A549 (cell line): Measurements from ENCODE around the gene ST6GAL1. TPM values are rescaled to one million over a fixed set of nuclear protein-coding genes. Genes with fewer than 3 reads are reported as not detected.

Experiments
- ATAC-seq, 2 experiments: fragments of 200-7000 bp in 1 of 2; fragments of >200 bp in 1 of 2; cut with Nextera tagmentation in 1 of 2; cut with Tn5 transposase in 1 of 2; 3 replicates each; pipeline versions ENCODE4 v1.8.0 to v1.9.1; 2018 to 2020; ENCODE audit warnings: mild to moderate bottlenecking in 1 of 2, moderate library complexity in 1 of 2
- CTCF ChIA-PET: fragments of 300-600 bp; sonication (Branson Sonifier 250); formaldehyde crosslinking; extraction: SDS; loops from one replicate; lab custom pipeline; 2021; ENCODE audit warnings: antibody characterized with exemption, inconsistent platforms; lab: Yijun Ruan, JAX
- POLR2A ChIA-PET: fragments of 350-600 bp; formaldehyde crosslinking; extraction: SDS; loops from one replicate; lab custom pipeline; 2021; ENCODE audit warnings: antibody characterized with exemption, inconsistent platforms; lab: Yijun Ruan, JAX
- DNase-seq, 2 experiments: peaks; one replicate each; pipeline versions ENCODE4 v3.0.0 to v3.0.0-alpha.2; 2011 to 2016; ENCODE audit warnings: low read depth in 1 of 2, low spot score in 1 of 2
- FAIRE-seq: peaks from 2 replicates; lab custom pipeline; 2011; peaks lifted over from hg19 to GRCh38; lab: Jason Lieb, UNC
- H3K27ac ChIP-seq, 2 experiments: fragments of >200 bp; sonication (Bioruptor Twin); formaldehyde crosslinking; 3 replicates each; pipeline ENCODE4 v1.5.1; 2016 to 2017
- H3K4me1 ChIP-seq: fragments of >200 bp; sonication (Bioruptor Twin); formaldehyde crosslinking; 3 replicates; pipeline ENCODE4 v1.6.1; 2016
- H3K4me2 ChIP-seq: fragments of >200 bp; sonication (Bioruptor Twin); formaldehyde crosslinking; 3 replicates; pipeline ENCODE4 v1.6.1; 2016
- H3K4me3 ChIP-seq: fragments of >200 bp; sonication (Bioruptor Twin); formaldehyde crosslinking; 3 replicates; pipeline ENCODE4 v1.5.1; 2016
- H3K9me3 ChIP-seq: fragments of >200 bp; sonication (Bioruptor Twin); formaldehyde crosslinking; 3 replicates; pipeline ENCODE4 v1.6.1; 2016
- ATOH8 ChIP-seq: fragments of 250-450 bp; sonication (Bioruptor Pico); IDR thresholded peaks from 2 replicates; pipeline ENCODE4 v1.5.0; 2020; ENCODE audit warnings: low read depth, mild to moderate bottlenecking, moderate library complexity
- CBX2 ChIP-seq: fragments of 200-600 bp; sonication (generic); IDR thresholded peaks from 2 replicates; pipeline ENCODE4 v1.6.1; 2016; ENCODE audit warnings: low read depth, mild to moderate bottlenecking, borderline replicate concordance
- CHD4 ChIP-seq: fragments of 200-600 bp; sonication (generic); IDR thresholded peaks from 2 replicates; pipeline ENCODE4 v1.6.1; 2016; ENCODE audit warnings: antibody characterized with exemption, mild to moderate bottlenecking, borderline replicate concordance
- EHMT2 ChIP-seq: fragments of 200-600 bp; sonication (generic); IDR thresholded peaks from 2 replicates; pipeline ENCODE4 v1.6.1; 2016; ENCODE audit warnings: antibody characterized with exemption, low read depth, mild to moderate bottlenecking, moderate library complexity
- EP300 ChIP-seq, 2 experiments: fragments of >200 bp; sonication (Bioruptor Twin); formaldehyde crosslinking; IDR thresholded peaks; 2 replicates in 1 of 2; 3 replicates in 1 of 2; pipeline ENCODE4 v1.6.1; 2016 to 2017
- ESRRA ChIP-seq: fragments of 150-350 bp; IDR thresholded peaks from 2 replicates; pipeline ENCODE4 v1.6.1; 2014; ENCODE audit warnings: mild to moderate bottlenecking, low read length, borderline replicate concordance
- FOSB ChIP-seq: fragments of 250-450 bp; sonication (Bioruptor Pico); IDR thresholded peaks from 2 replicates; pipeline ENCODE4 v1.5.0; 2020; ENCODE audit warnings: mild to moderate bottlenecking, moderate library complexity
- FOSL2 ChIP-seq, 2 experiments: fragments of 450-650 bp in 1 of 2; fragments of >200 bp in 1 of 2; sonication (Bioruptor Twin) in 1 of 2; formaldehyde crosslinking; IDR thresholded peaks; 2 replicates each; pipeline versions ENCODE4 v1.5.0 to v1.6.1; 2016 to 2020; ENCODE audit warnings: mild to moderate bottlenecking in 1 of 2, moderate library complexity in 1 of 2
- FOXS1 ChIP-seq: fragments of 250-450 bp; sonication (Bioruptor Pico); IDR thresholded peaks from 2 replicates; pipeline ENCODE4 v1.5.0; 2020; ENCODE audit warnings: mild to moderate bottlenecking, moderate library complexity
- GATA3 ChIP-seq: IDR thresholded peaks from 2 replicates; pipeline ENCODE4 v1.6.1; 2012; ENCODE audit warnings: borderline replicate concordance
- HMGXB4 ChIP-seq: fragments of 250-450 bp; sonication (Bioruptor Pico); IDR thresholded peaks from 2 replicates; pipeline ENCODE4 v1.5.0; 2021; ENCODE audit warnings: mild to moderate bottlenecking, moderate library complexity, borderline replicate concordance
- JUNB ChIP-seq: fragments of >200 bp; sonication (Bioruptor Twin); formaldehyde crosslinking; IDR thresholded peaks from 2 replicates; pipeline ENCODE4 v1.6.1; 2016
- NFE2L2 ChIP-seq: fragments of 150-350 bp; conservative IDR thresholded peaks from 2 replicates; pipeline ENCODE4 v1.6.1; 2014; ENCODE audit warnings: low read length
- NPAS2 ChIP-seq: fragments of 250-450 bp; sonication (Bioruptor Pico); IDR thresholded peaks from 2 replicates; pipeline ENCODE4 v1.8.0; 2022; ENCODE audit warnings: mild to moderate bottlenecking, moderate library complexity, borderline replicate concordance
- NR3C1 ChIP-seq: fragments of >200 bp; sonication (Bioruptor Twin); formaldehyde crosslinking; IDR thresholded peaks from 3 replicates; pipeline ENCODE4 v1.6.1; 2017
- PHF8 ChIP-seq: fragments of 200-600 bp; sonication (generic); IDR thresholded peaks from 2 replicates; pipeline ENCODE4 v1.6.1; 2016; ENCODE audit warnings: low read depth, mild to moderate bottlenecking, antibody characterized with exemption, moderate library complexity, borderline replicate concordance
- POLR2A ChIP-seq: IDR thresholded peaks from 2 replicates; pipeline ENCODE4 v1.6.1; 2012; ENCODE audit warnings: mild to moderate bottlenecking, low read length
- POLR2AphosphoS2 ChIP-seq: conservative IDR thresholded peaks from 2 replicates; pipeline ENCODE4 v1.6.1; 2012; ENCODE audit warnings: low read length, improper control_type of control experiment, inconsistent platforms
- RAD21 ChIP-seq, 2 experiments: fragments of >200 bp in 1 of 2; sonication (Bioruptor Twin) in 1 of 2; formaldehyde crosslinking in 1 of 2; IDR thresholded peaks in 1 of 2; conservative IDR thresholded peaks in 1 of 2; 2 replicates in 1 of 2; 3 replicates in 1 of 2; pipeline ENCODE4 v1.6.1; 2012 to 2018; ENCODE audit warnings: inconsistent platforms in 1 of 2
- RCOR1 ChIP-seq: fragments of 150-350 bp; IDR thresholded peaks from 2 replicates; pipeline ENCODE4 v1.6.1; 2014; ENCODE audit warnings: antibody characterized with exemption, low read length, low read depth
- RFX5 ChIP-seq: fragments of 450-650 bp; IDR thresholded peaks from 2 replicates; pipeline ENCODE4 v1.7.1; 2014; ENCODE audit warnings: antibody characterized with exemption, mild to moderate bottlenecking, moderate library complexity
- TFCP2L1 ChIP-seq: fragments of 250-450 bp; sonication (Bioruptor Pico); IDR thresholded peaks from 2 replicates; pipeline ENCODE4 v1.5.0; 2021; ENCODE audit warnings: mild to moderate bottlenecking
- TP53 ChIP-seq: fragments of 250-450 bp; sonication (Bioruptor Pico); IDR thresholded peaks from 2 replicates; pipeline ENCODE4 v1.5.0; 2021; ENCODE audit warnings: mild to moderate bottlenecking, moderate library complexity
- ZC3H11A ChIP-seq: fragments of 450-650 bp; IDR thresholded peaks from 2 replicates; pipeline ENCODE4 v1.6.1; 2014; ENCODE audit warnings: antibody characterized with exemption, mild to moderate bottlenecking
- ZFP36 ChIP-seq: fragments of 450-650 bp; IDR thresholded peaks from 2 replicates; pipeline ENCODE4 v1.6.1; 2014; ENCODE audit warnings: borderline replicate concordance; ENCODE audit not compliant: partially characterized antibody
- ZNF302 ChIP-seq: fragments of 250-450 bp; sonication (Bioruptor Pico); IDR thresholded peaks from 2 replicates; pipeline ENCODE4 v1.9.0; 2021; ENCODE audit warnings: inconsistent platforms, mild to moderate bottlenecking, moderate library complexity
- ZSCAN20 ChIP-seq: fragments of 250-450 bp; sonication (Bioruptor Pico); IDR thresholded peaks from 2 replicates; pipeline ENCODE4 v1.8.0; 2022; ENCODE audit warnings: mild to moderate bottlenecking, moderate library complexity
- WGBS: methylation state at CpG from one replicate; pipeline ENCODE4 v1.1.6; 2017; ENCODE audit errors: missing lambda C conversion rate; 5-methylcytosine and 5-hydroxymethylcytosine counted together
- polyA plus RNA-seq, 4 experiments: library from polyadenylated mRNA; depleted of rRNA in 3 of 4; stranded (reverse); fragments of >200 nt; fragmentation: RNase III in 1 of 4; extraction: RNeasy Plus Mini Kit Qiagen cat#74134 plus additional on column Dnase treatment in 1 of 4; gene quantifications; 2 replicates in 3 of 4; 3 replicates in 1 of 4; pipeline ENCODE4 v1.2.3, GENCODE V29; 2011 to 2017
- TF ChIP-seq, protein P1 (sequence below): fragments of >200 bp; sonication (Bioruptor Twin); formaldehyde crosslinking; IDR thresholded peaks from 3 replicates; pipeline ENCODE4 v1.6.1; 2016
- TF ChIP-seq, protein P2 (sequence below): fragments of 200-600 bp; sonication (generic); IDR thresholded peaks from 2 replicates; pipeline ENCODE4 v1.6.1; 2016; ENCODE audit warnings: antibody characterized with exemption, mild to moderate bottlenecking, moderate library complexity

ST6GAL1 gene
- polyA plus RNA-seq, 2 of the 4 experiments (the other 2 are of a cell fraction): 3.9 to 6.5 TPM

DNA sequence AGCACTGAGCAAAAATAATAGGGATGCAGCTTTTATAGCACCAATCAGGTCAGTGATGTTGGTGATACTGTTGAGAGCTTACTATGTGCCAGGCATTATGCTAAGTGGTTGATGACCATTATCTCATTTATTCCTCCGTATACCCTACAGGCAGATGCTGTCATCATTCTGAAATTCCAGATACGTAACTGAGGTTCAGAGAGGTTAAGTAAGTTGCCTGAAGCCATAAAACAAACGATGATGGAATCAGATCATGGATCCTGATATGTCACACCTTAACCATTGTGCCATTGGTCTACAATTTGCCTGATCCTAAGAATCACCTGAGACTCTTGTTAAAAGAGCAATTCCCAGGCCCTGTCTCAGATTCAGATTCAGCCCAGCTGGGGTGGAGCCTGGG, 49.5 kb downstream of the ST6GAL1 start:
- WGBS: 72% methylated on average over 3 of the region's 3 CpGs
- no peak for FAIRE-seq
- peaks cover 8% of the 10 kb centered on the region for H3K4me1 ChIP-seq
- CTCF ChIA-PET: interaction anchor here (0.6 to 1.2 kb wide), 3 partner anchors 9 to 241 kb away, joined by 3 read pairs; no protein-coding TSS in a partner anchor
- H3K9me3 ChIP-seq: no peaks in the 10 kb centered on the region
- TF ChIP-seq CHD4 (no peak), FOSB (CRISPR knock-in tag) (no peak), JUNB (no peak), NFE2L2 (no peak), NR3C1 (no peak), FOSL2 (IDR thresholded peaks at IDR 0.05) (no peak), FOSL2 (CRISPR knock-in tag; IDR thresholded peaks at IDR 0.05) (no peak), EHMT2 (no peak), RAD21 (conservative IDR thresholded peaks at IDR 0.05 in 1 of 2, IDR thresholded peaks at IDR 0.05 in 1 of 2) (no peak), NPAS2 (no peak), POLR2AphosphoS2 (no peak), POLR2A (no peak), ZSCAN20 (CRISPR knock-in tag) (no peak), EP300 (IDR thresholded peaks at IDR 0.05) (no peak), FOXS1 (no peak), ATOH8 (CRISPR knock-in tag) (no peak)
- TF ChIP-seq, protein P1, sequence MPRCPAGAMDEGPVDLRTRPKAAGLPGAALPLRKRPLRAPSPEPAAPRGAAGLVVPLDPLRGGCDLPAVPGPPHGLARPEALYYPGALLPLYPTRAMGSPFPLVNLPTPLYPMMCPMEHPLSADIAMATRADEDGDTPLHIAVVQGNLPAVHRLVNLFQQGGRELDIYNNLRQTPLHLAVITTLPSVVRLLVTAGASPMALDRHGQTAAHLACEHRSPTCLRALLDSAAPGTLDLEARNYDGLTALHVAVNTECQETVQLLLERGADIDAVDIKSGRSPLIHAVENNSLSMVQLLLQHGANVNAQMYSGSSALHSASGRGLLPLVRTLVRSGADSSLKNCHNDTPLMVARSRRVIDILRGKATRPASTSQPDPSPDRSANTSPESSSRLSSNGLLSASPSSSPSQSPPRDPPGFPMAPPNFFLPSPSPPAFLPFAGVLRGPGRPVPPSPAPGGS: no peak
- TF ChIP-seq, protein P2, sequence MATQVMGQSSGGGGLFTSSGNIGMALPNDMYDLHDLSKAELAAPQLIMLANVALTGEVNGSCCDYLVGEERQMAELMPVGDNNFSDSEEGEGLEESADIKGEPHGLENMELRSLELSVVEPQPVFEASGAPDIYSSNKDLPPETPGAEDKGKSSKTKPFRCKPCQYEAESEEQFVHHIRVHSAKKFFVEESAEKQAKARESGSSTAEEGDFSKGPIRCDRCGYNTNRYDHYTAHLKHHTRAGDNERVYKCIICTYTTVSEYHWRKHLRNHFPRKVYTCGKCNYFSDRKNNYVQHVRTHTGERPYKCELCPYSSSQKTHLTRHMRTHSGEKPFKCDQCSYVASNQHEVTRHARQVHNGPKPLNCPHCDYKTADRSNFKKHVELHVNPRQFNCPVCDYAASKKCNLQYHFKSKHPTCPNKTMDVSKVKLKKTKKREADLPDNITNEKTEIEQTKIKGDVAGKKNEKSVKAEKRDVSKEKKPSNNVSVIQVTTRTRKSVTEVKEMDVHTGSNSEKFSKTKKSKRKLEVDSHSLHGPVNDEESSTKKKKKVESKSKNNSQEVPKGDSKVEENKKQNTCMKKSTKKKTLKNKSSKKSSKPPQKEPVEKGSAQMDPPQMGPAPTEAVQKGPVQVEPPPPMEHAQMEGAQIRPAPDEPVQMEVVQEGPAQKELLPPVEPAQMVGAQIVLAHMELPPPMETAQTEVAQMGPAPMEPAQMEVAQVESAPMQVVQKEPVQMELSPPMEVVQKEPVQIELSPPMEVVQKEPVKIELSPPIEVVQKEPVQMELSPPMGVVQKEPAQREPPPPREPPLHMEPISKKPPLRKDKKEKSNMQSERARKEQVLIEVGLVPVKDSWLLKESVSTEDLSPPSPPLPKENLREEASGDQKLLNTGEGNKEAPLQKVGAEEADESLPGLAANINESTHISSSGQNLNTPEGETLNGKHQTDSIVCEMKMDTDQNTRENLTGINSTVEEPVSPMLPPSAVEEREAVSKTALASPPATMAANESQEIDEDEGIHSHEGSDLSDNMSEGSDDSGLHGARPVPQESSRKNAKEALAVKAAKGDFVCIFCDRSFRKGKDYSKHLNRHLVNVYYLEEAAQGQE: no peak
- TF ChIP-seq, all 56 proteins: peak for 0
- Histone ChIP-seq H3K27ac (no peak overlapping the region), H3K4me3 (no peak overlapping the region), H3K4me2 (no peak overlapping the region)
- no peak for ATAC-seq
- DNase-seq: no peak
- POLR2A ChIA-PET: no interaction called here

GRCh38 chr3:186980989-186981388, 50.7 kb downstream of the ST6GAL1 start:
- H3K27ac ChIP-seq: no peak overlapping the region
- no peak for ATAC-seq
- 27% methylated on average over 2 of the region's 2 CpGs for WGBS
- no peak overlapping the region for H3K4me2 ChIP-seq
- TF ChIP-seq ZC3H11A (no peak), FOSB (CRISPR knock-in tag) (no peak), TP53 (no peak), HMGXB4 (no peak), ESRRA (no peak), FOSL2 (IDR thresholded peaks at IDR 0.05) (no peak), FOSL2 (CRISPR knock-in tag; IDR thresholded peaks at IDR 0.05) (no peak), CHD4 (no peak), EP300 (IDR thresholded peaks at IDR 0.05) (no peak), ZFP36 (no peak), GATA3 (no peak), TFCP2L1 (CRISPR knock-in tag) (no peak), RAD21 (conservative IDR thresholded peaks at IDR 0.05 in 1 of 2, IDR thresholded peaks at IDR 0.05 in 1 of 2) (no peak), POLR2AphosphoS2 (no peak), RCOR1 (no peak), CBX2 (no peak), RFX5 (no peak), PHF8 (no peak), ZNF302 (CRISPR knock-in tag) (no peak)
- TF ChIP-seq, protein P1: no peak
- H3K4me3 ChIP-seq: no peak overlapping the region
- ChIA-PET CTCF (interaction anchor here (0.7 to 1.2 kb wide), 2 partner anchors 10 to 100 kb away, joined by 3 read pairs; no protein-coding TSS in a partner anchor), POLR2A (no interaction called here)
- FAIRE-seq: no peak
- DNase-seq: no peak
- H3K4me1 ChIP-seq: peaks cover 8% of the 10 kb centered on the region
- H3K9me3 ChIP-seq: no peaks in the 10 kb centered on the region
